Measurements from ENCODE around the gene SPECC1. TPM values are rescaled to one million over a fixed set of nuclear protein-coding genes. Genes with fewer than 3 reads are reported as not detected.

Gene SPECC1
- total and polyA plus RNA-seq, 9 of the 15 experiments (the other 6 are each of a cell fraction or from before 2014, with no cell fraction given): 2.4 to 19.6 (median 14.7) TPM

GRCh38 chr17:20155258-20156195, 146.4 kb downstream of the SPECC1 start:
- peaks cover 6% of the 10 kb centered on the region for H4K20me1 ChIP-seq (replicated peaks; ENCODE audit: control insufficient read depth, insufficient read depth, low read length)
- no peaks in the 10 kb centered on the region for H3K9me3 ChIP-seq (replicated peaks; ENCODE audit: control insufficient read depth, insufficient read depth, low read depth, low read length)
- BruUV-seq (replicated peaks): no TSS peak
- in situ Hi-C loops (cut with MboI) (no loop called here), intact Hi-C loops (cut with micrococcal nuclease) (no loop called here)
- peak; percentile 92 to 97 (median 94) for DNase-seq (ENCODE audit: extremely low read depth in 1 of 4, low spot score in 3 of 4)
- peak overlapping the region; percentile 70; the same call in 2 of the 3 replicates for H3K27ac ChIP-seq (ENCODE audit: extremely low read depth, low read depth, low read length)
- ChIA-PET CTCF (ENCODE audit: low intra/inter-chr PET ratio) (no interaction called here), POLR2A (interaction anchor here (0.6 kb wide), 1 partner anchor 546 kb away, joined by 4 read pairs; no protein-coding TSS in a partner anchor)
- WGBS (ENCODE audit: insufficient coverage, low coverage, missing lambda C conversion rate): 18% methylated on average over 35 of the region's 69 CpGs
- FAIRE-seq: peak; percentile 93
- no peaks in the 10 kb centered on the region for H3K27me3 ChIP-seq (ENCODE audit: control insufficient read depth in 2 of 2, insufficient read depth in 2 of 2, low read length in 2 of 2)
- H3K36me3 ChIP-seq (ENCODE audit: control insufficient read depth, insufficient read depth, low read length): no peaks in the 10 kb centered on the region
- peaks cover 9% of the 10 kb centered on the region; the same call in 2 of the 3 replicates for H3K79me2 ChIP-seq (ENCODE audit: control insufficient read depth, insufficient read depth, low read length)
- peak overlapping the region; percentile 72 for H3K4me2 ChIP-seq (ENCODE audit: insufficient read depth, low read length)
- H3K4me3 ChIP-seq: peak overlapping the region; percentile 65
- peak; percentile 98 for ATAC-seq
- H3K9me1 ChIP-seq (ENCODE audit: control insufficient read depth, insufficient read depth, low read length): no peaks in the 10 kb centered on the region
- peak overlapping the region; percentile 53 to 90 for H3K9ac ChIP-seq (ENCODE audit: insufficient read depth in 1 of 2, low read depth in 2 of 2, low read length in 2 of 2)
- H2AFZ ChIP-seq (ENCODE audit: low read depth, low read length): peak overlapping the region; percentile 72
- peaks cover 5 to 18% of the 10 kb centered on the region in 2 experiments; a peak in 4 of 5 replicates for H3K4me1 ChIP-seq (replicated peaks in 1 of 2; ENCODE audit: control insufficient read depth in 2 of 2, insufficient read depth in 2 of 2, low read length in 2 of 2)
- no peak for TF ChIP-seq LEF1 (IDR thresholded peaks at IDR 0.05)
- no peak for TF ChIP-seq TCF7L2 (IDR thresholded peaks at IDR 0.05; ENCODE audit: low read depth, low read length)
- no peak for TF ChIP-seq FIP1L1 (IDR thresholded peaks at IDR 0.05; ENCODE audit: low read depth, low read length, poor library complexity, severe bottlenecking)
- TF ChIP-seq KLF13 (tag; IDR thresholded peaks at IDR 0.05; ENCODE audit: borderline replicate concordance, low read depth): peak; percentile 41; the same call in 1 of the 2 replicates
- no peak for TF ChIP-seq CEBPZ (IDR thresholded peaks at IDR 0.05; ENCODE audit: borderline replicate concordance, low read depth, low read length)
- TF ChIP-seq RBFOX2 (IDR thresholded peaks at IDR 0.05; ENCODE audit: low read depth, low read length): peak; percentile 78
- peak; percentile 73; the same call in 1 of the 2 replicates for TF ChIP-seq CTBP1 (IDR thresholded peaks at IDR 0.05; ENCODE audit: borderline replicate concordance)
- TF ChIP-seq MNT (conservative IDR thresholded peaks at IDR 0.05): peak in 1 of 2 experiments; percentile 40; a peak in 2 of 4 replicates
- no peak for TF ChIP-seq MECOM (CRISPR knock-in tag; IDR thresholded peaks at IDR 0.05)
- TF ChIP-seq ZBTB8A (IDR thresholded peaks at IDR 0.05; ENCODE audit: partially characterized antibody): no peak
